HCT116 (cell line): ENCODE results near the gene DLG2.

ENCODE experiments used
- POLR2A ChIP-seq: IDR thresholded peaks from 2 replicates; pipeline ENCODE4 v1.7.0; 2011; ENCODE audit warnings: borderline replicate concordance; ENCODE audit not compliant: insufficient read depth, insufficient read length; ENCODE audit errors: extremely low read depth
- POLR2AphosphoS5 ChIP-seq: IDR thresholded peaks from 2 replicates; pipeline ENCODE4 v1.6.1; 2011; ENCODE audit warnings: mild to moderate bottlenecking, low read depth, low read length, moderate library complexity
- SIN3A ChIP-seq: IDR thresholded peaks from 2 replicates; pipeline ENCODE4 v1.6.1; 2012; ENCODE audit warnings: low read depth
- TCF7L2 ChIP-seq: IDR thresholded peaks from 2 replicates; pipeline ENCODE4 v1.7.0; 2011; ENCODE audit warnings: borderline replicate concordance, inconsistent platforms; ENCODE audit not compliant: insufficient read depth, insufficient read length; ENCODE audit errors: extremely low read depth
- YY1 ChIP-seq: IDR thresholded peaks from 2 replicates; pipeline ENCODE4 v1.6.1; 2011; ENCODE audit warnings: low read length, low read depth, moderate library complexity, mild to moderate bottlenecking; ENCODE audit not compliant: insufficient replicate concordance; ENCODE audit errors: extremely low read depth
- TF ChIP-seq, protein P1 (sequence below), 3 experiments: fragments of 200-600 bp in 1 of 3; sonication (generic) in 1 of 3; IDR thresholded peaks in 2 of 3; conservative IDR thresholded peaks in 1 of 3; 2 replicates each; pipeline ENCODE4 v1.5.1; 2012 to 2017; ENCODE audit warnings: low read depth in 2 of 3, low read length in 2 of 3, antibody characterized with exemption in 1 of 3, borderline replicate concordance in 1 of 3, control low read depth in 1 of 3, mild to moderate bottlenecking in 1 of 3, mixed read lengths in 1 of 3, mixed run types in 1 of 3, moderate library complexity in 1 of 3; ENCODE audit not compliant: insufficient read depth in 1 of 3

- TF ChIP-seq POLR2A (no peak), SIN3A (no peak), POLR2AphosphoS5 (no peak), TCF7L2 (no peak), YY1 (no peak)
- TF ChIP-seq, protein P1, sequence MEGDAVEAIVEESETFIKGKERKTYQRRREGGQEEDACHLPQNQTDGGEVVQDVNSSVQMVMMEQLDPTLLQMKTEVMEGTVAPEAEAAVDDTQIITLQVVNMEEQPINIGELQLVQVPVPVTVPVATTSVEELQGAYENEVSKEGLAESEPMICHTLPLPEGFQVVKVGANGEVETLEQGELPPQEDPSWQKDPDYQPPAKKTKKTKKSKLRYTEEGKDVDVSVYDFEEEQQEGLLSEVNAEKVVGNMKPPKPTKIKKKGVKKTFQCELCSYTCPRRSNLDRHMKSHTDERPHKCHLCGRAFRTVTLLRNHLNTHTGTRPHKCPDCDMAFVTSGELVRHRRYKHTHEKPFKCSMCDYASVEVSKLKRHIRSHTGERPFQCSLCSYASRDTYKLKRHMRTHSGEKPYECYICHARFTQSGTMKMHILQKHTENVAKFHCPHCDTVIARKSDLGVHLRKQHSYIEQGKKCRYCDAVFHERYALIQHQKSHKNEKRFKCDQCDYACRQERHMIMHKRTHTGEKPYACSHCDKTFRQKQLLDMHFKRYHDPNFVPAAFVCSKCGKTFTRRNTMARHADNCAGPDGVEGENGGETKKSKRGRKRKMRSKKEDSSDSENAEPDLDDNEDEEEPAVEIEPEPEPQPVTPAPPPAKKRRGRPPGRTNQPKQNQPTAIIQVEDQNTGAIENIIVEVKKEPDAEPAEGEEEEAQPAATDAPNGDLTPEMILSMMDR (IDR thresholded peaks at IDR 0.05 in 2 of 3, conservative IDR thresholded peaks at IDR 0.05 in 1 of 3; ENCODE audit: borderline replicate concordance in 1 of 3, insufficient read depth in 1 of 3, low read depth in 2 of 3, low read length in 2 of 3), result no peak
Observed at GRCh38 chr11:85627332-85627997, at the start of gene DLG2.
